22Rv1 (cell line): ENCODE data around the gene PRH2.

Source experiments
- ZFX ChIP-seq: fragments of 450-650 bp; IDR thresholded peaks from 2 replicates; pipeline ENCODE4 v1.6.1; 2017; ENCODE audit warnings: antibody characterized with exemption, borderline replicate concordance
- TF ChIP-seq, protein P1 (sequence below): fragments of 450-650 bp; IDR thresholded peaks from 2 replicates; pipeline ENCODE4 v1.5.1; 2017; ENCODE audit warnings: mild to moderate bottlenecking

DNA sequence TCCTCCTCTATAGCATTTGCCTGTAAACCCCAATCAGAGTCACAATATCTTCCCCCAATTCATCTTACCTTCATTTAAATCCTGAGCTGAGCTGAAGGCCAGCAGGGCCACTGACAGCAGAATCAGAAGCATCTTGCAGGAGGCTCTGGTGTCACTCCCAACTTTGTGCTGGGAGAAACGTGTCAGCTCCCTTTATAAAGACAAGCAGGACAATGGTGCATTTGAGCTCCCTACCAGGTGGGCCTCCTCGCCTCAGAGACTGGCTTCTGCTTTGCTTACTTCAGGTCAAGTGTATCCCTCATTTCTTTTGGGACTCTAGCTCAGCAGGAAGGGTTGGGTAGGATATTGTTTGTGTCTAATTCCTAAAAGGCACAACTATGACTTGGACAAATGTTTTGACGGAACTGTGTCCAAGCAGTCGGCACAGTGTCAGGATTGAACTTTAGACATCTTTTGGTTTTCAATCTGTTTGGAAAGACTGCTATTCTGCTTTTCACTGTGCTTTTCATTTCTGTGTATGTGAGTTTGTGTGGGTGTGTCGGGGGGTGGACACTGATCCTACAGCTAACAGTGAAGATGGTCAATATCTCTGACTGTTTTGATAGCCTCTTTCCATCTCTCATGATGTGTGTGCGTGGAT, 44.8 kb upstream of the PRH2 start, which contains the start of gene PRH1:
- TF ChIP-seq, protein P1, sequence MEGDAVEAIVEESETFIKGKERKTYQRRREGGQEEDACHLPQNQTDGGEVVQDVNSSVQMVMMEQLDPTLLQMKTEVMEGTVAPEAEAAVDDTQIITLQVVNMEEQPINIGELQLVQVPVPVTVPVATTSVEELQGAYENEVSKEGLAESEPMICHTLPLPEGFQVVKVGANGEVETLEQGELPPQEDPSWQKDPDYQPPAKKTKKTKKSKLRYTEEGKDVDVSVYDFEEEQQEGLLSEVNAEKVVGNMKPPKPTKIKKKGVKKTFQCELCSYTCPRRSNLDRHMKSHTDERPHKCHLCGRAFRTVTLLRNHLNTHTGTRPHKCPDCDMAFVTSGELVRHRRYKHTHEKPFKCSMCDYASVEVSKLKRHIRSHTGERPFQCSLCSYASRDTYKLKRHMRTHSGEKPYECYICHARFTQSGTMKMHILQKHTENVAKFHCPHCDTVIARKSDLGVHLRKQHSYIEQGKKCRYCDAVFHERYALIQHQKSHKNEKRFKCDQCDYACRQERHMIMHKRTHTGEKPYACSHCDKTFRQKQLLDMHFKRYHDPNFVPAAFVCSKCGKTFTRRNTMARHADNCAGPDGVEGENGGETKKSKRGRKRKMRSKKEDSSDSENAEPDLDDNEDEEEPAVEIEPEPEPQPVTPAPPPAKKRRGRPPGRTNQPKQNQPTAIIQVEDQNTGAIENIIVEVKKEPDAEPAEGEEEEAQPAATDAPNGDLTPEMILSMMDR: no peak
- no peak for TF ChIP-seq ZFX
